NCI-H526 (cell line): ENCODE measurements around the gene MT2A.
A peak's percentile ranks its signal among the peaks of the same experiment; 100 is the strongest.

Source experiments
- DNase-seq, 2 experiments: peaks; one replicate each; lab custom pipeline; 2025; lab: John Stamatoyannopoulos, UW

MT2A gene

GRCh38 chr16:56600398-56600999 lies 7.9 kb upstream of the MT2A start:
- DNase-seq = peak in 1 of 2 experiments; percentile 64

DNA sequence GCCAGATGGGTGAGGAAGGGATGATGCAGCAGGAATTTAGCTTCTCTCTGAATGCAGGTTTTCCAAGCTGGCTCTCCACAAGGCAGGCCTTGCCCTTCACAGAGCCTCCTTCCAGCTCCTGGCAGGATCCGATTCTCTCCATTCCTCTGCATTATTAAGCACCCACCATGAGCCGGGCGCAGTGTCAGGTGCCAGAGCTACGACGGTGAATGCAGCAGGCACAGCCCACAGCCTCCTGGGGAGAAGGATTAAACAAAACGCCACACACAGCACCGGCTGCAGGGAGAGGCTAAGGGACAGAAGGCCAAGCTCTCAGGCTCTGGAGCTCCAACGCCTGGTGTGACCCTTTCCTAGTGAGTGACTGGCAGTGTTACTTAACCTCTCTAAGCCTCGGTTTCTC lies 7.1 kb upstream of the MT2A start:
- no peak for DNase-seq

DNA sequence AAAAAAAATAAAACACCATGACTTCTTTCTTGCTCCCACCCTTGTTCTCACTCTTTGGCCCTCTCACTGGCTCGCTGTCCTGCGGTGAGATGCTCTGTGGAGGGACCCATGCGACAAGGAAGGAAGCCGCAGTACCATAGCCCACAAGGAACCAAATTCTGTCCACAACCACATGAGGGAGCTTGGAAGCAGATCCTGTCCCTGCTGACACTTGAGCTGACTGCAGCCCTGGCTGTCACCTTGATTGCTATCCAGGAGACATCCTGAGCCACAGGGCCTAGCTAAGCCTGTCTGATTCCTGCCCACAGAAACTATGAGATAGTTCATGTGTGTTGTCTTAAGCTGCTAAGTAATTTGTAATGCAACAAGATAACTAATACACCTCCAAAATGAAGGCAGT lies 4.8 kb upstream of the MT2A start:
- DNase-seq = peak; percentile 18 to 49

GRCh38 chr16:56604966-56605365 lies 3.4 kb upstream of the MT2A start:
- no peak for DNase-seq

- no peak for DNase-seq
Measured at GRCh38 chr16:56605475-56605874, 2.9 kb upstream of the MT2A start.

DNA sequence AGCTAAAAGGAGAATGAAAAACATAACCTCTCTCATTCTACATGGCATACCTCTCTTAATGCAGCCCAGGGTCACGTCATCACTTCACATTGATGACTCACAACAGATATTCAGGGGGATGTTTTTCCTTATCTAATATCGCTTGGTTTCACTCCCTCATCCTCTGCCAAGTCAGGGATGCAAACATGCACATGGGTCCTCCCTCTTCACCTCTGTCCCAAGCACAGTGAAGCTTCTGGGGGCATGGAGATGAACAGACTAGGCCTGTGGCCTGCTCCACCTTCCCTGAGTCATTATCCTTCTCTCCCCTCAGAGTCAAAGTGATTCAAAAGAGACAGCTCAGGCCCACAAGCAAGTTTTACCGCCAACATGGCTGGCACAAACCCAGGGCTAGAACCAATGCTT lies 2.3 kb upstream of the MT2A start:
- DNase-seq = no peak

DNA sequence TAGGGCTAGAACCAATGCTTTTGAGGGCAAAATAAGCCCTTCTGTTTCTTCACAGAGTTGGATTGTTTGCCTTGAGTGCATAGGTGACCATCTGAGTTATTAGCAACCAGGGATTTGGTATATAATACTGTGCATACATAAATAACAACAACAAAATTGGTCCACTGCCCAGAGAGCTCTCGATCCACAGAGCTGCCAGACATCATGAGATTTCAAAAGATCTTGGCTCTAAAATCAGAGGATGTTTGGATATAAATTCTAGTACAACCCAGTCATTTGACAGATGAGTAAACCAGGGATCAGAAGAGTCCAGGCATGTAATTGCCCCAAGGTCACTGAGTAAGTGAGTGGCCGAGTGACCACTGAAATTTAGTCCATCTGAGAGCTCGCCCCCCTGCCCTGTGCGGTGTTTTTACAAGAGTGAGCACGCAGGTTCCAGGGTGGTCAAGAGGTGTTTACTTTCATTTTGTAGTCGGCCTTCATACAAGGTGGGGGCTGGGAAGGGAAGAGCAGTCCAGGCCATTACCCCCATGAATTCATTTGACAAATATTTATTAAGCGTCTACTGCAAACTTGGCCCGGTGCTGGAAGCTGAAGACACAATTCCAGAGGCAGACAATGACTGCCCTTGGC lies 1.8 kb upstream of the MT2A start:
- no peak for DNase-seq

DNA sequence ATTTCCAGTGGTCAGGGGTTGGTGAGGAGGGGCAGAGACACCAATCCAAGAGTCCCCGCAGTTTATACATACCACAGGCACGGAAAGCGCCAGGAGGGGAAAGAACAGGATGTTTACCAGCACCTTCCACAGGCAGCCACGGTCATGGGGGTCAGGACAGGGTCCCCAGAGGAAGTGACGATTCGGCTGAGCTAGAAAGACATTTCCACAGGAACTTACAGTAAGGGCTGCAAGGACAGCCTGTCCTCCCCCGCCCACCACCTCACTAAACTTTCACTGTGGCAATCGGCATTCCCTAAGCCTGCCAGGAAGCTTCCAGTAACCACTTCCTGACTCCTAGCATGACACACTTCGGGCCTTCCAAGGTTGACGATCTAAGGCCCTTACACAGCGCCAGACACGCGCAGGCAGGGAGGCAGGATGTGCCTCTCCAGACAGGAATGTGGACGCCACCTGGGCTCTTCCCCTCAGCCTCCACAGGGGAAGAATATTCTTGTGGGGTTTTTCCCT lies 1.2 kb upstream of the MT2A start:
- DNase-seq = no peak

DNA sequence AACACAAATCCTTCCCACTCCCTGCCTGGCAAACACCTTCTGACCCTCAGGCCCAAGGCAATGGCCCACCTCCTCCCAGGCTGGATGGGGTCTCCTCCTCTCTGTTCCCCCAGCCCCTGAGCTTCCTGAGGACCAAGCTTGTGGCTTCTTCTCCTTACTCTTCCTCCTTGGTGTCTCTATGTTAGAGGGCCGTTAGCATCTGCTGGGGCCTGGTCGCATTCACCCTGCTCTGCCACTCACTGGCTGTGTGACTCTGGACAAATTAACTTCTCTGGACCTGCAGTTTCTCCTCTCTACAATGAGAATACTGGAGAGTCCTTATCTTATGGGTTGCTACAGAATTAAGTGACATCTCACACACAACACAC lies 725 bp upstream of the MT2A start:
- DNase-seq = no peak

DNA sequence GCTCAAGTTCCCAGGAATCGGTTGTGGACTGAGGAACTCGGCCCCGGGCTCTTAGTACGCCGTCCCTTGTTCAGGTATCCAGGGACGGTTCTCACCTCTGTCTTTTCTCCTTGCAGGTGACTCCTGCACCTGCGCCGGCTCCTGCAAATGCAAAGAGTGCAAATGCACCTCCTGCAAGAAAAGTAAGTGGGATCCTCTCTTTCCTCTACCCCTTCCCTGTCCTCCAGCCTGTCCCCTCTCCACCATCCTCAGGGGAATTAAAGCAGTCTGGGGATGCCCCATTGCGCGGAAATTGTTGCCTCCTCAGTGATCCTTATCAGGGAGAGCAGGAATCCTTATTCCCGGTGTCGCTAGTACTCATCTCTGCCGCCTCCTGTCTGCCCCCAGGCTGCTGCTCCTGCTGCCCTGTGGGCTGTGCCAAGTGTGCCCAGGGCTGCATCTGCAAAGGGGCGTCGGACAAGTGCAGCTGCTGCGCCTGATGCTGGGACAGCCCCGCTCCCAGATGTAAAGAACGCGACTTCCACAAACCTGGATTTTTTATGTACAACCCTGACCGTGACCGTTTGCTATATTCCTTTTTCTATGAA lies 585 bp downstream of the MT2A start:
- peak in 1 of 2 experiments; percentile 38 for DNase-seq

GRCh38 chr16:56609463-56609921 lies 1.1 kb downstream of the MT2A start:
- DNase-seq = peak in 1 of 2 experiments; percentile 37

- DNase-seq = peak in 1 of 2 experiments; percentile 21
Measured at GRCh38 chr16:56610017-56610608, 1.7 kb downstream of the MT2A start.

GRCh38 chr16:56610609-56611111 lies 2.3 kb downstream of the MT2A start:
- no peak for DNase-seq

DNA sequence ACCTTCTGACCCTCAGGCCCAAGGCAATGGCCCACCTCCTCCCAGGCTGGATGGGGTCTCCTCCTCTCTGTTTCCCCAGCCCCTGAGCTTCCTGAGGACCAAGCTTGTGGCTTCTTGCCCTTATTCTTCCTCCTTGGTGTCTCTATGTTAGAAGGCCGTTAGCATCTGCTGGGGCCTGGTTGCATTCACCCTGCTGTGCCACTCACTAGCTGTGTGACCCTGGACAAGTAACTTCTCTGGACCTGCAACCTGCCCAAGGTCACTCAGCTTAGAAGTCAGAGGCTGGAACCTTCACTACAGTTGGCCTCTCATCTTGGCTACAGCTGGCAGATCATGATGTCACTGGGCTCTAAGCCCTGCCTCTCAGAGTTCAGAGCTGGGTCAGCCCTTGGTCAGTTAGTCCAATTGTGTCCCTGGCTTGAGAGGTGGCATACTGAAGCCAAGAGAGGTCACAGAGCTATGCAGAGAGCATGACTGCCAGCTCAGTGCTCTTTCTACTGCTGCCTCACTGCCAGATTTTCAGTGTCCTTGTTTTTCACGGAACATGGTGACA lies 3.0 kb downstream of the MT2A start:
- DNase-seq = no peak

DNA sequence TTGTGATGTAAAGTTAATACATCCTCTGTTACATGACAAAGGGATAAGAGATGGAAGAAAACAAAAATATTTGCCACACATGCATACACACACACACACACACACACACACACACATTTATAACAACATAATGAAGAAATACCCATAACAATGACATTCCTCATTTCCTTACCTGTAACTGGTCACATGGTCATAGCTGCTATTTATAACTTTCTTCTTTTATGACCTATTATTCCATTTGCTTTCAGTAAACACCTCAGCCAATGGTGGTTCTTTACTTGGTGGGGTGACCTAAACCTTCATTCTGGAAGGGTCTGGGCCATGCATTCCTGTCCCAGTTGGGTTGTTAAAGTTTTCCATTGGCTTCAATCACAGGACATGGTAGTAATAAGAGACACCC lies 5.3 kb downstream of the MT2A start:
- no peak for DNase-seq

- DNase-seq = no peak
Measured at GRCh38 chr16:56614549-56614991, 6.2 kb downstream of the MT2A start.

DNA sequence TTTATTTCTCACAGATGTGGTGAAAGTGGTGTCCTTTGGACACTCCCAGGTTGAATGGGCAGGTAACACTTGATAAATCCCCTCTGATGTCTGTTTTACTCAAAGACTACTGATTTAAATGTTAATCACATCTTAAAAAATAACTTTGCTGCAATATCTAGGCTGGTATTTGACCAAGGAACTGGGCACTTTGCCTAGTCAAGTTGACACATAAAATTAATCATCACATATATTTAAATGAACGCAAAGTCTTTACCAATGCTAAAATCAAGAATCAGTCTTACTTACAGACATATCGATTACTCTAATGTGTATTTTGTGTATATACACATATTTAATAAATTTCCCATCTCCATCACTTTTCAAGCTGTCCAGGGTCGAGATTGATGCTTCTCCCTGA lies 7.0 kb downstream of the MT2A start:
- DNase-seq = no peak

GRCh38 chr16:56616608-56617211 lies 8.3 kb downstream of the MT2A start:
- no peak for DNase-seq

DNA sequence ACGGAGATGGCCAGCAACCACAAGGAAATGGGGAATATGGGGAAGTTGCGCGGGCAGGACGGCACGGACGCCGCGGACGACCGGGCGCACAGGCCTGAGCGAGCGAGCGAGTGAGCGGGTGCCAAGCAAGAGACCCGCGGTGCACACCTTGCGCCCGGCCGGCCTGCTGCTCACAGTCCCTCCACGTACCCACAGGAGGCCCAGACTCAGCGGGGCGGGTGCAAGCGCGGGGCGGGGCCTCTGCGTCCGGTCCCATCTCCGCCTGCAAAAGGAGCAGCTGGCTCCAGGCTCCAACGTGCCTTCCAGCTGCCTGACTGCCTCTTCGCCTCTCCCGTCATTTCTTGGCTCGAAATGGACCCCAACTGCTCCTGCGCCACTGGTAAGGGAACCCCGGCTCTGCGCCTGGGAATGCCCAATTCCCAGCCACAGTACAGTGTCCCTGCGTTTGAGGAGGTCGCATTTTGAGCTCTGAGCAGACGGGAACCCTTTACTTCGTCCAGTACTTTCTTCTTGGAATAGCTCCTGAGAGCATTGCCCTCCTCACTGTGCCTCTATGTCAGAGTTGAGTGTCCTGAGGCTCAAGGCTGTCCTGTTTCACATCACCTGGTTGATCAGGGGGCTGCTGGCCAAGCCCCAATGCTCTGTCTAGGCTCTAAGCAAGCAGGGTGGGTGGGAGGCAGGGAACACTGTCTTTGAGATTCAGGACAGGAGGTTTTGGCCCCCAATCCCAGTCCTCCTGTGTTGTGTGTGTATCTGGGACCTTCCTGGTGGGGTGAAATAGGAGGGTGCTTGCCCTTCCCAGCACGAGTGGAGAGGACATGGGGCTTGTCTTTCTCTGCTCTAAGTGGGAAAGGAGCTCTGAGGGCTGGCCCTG lies 9.1 kb downstream of the MT2A start:
- peak in 1 of 2 experiments; percentile 6 for DNase-seq

DNA sequence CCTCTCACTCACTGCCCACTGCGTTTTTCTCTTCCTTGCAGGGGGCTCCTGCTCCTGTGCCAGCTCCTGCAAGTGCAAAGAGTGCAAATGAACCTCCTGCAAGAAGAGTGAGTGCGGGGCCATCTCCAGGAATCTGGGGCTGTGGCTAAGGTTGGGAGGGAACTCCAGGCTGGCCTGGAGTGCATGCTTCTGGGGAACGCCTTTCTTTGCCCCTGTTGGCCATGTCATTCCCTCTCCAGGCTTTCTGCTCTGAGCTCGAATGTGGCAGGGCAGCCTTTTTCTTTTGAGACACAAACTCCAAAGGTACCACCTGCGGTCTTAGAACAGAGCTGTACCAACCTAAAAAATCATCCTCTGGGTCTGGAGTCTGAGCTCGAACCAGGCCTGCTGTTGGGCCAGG lies 9.8 kb downstream of the MT2A start:
- DNase-seq = no peak

- no peak for DNase-seq
Measured at GRCh38 chr16:56620339-56620897, 12.0 kb downstream of the MT2A start.
